Vagina (tissue), 2 donors: Measurements from ENCODE around the gene RIPK3. TPM values are rescaled to one million over a fixed set of nuclear protein-coding genes. Genes with fewer than 3 reads are reported as not detected.

ENCODE experiments used
- DNase-seq, 2 donors: peaks; one replicate each; pipeline ENCODE4 v3.0.0-alpha.2; 2017; ENCODE audit errors: extremely low spot score in 2 of 2
- H3K27ac ChIP-seq: fragments of 200-600 bp; sonication (generic); one replicate; pipeline ENCODE4 v1.5.1; 2019
- H3K27me3 ChIP-seq: fragments of 200-600 bp; sonication (generic); one replicate; pipeline ENCODE4 v1.5.1; 2019
- H3K36me3 ChIP-seq, 2 donors: fragments of 200-600 bp; sonication (generic); one replicate each; pipeline ENCODE4 v1.5.1; 2017 to 2019
- H3K4me1 ChIP-seq: fragments of 200-600 bp; sonication (generic); one replicate; pipeline ENCODE4 v1.5.1; 2019
- H3K4me3 ChIP-seq, 2 donors: fragments of 200-600 bp; sonication (generic); 1 replicate in 1 of 2; 2 replicates in 1 of 2; pipeline ENCODE4 v1.5.1; 2016 to 2019
- H3K9me3 ChIP-seq: fragments of 200-600 bp; sonication (generic); one replicate; pipeline ENCODE4 v1.5.1; 2019
- CTCF ChIP-seq, 3 experiments: fragments of 450-650 bp in 2 of 3; fragments of 200-600 bp in 1 of 3; sonication (generic) in 1 of 3; IDR thresholded peaks; one replicate each; pipeline ENCODE4 v1.5.1; 2017 to 2019; ENCODE audit warnings: antibody characterized with exemption in 3 of 3, mild to moderate bottlenecking in 2 of 3, moderate library complexity in 2 of 3
- POLR2A ChIP-seq, 2 donors: fragments of 450-650 bp; IDR thresholded peaks; one replicate each; pipeline ENCODE4 v1.6.1; 2017; ENCODE audit warnings: antibody characterized with exemption in 2 of 2, mild to moderate bottlenecking in 2 of 2, moderate library complexity in 2 of 2
- POLR2AphosphoS5 ChIP-seq, 2 donors: sonication (generic); formaldehyde crosslinking; IDR thresholded peaks; one replicate each; pipeline ENCODE4 v1.9.0; 2017; ENCODE audit warnings: antibody characterized with exemption in 2 of 2, mild to moderate bottlenecking in 2 of 2, low read depth in 1 of 2; ENCODE audit not compliant: insufficient read depth in 1 of 2
- intact Hi-C: fragments of 100-400 bp; cut with DNase I; formaldehyde crosslinking; loops from one replicate; pipeline ENCODE4 v1.15.1; 2023
- total RNA-seq: library from RNA; depleted of rRNA; stranded (reverse); fragments of >200 nt; gene quantifications from one replicate; pipeline ENCODE4 v1.2.3, GENCODE V29; 2016

Gene RIPK3
- total RNA-seq, 1 donor from 2014 or later: 10.1 TPM

- intact Hi-C loops: no loop called here
- no peak for TF ChIP-seq POLR2AphosphoS5 (IDR thresholded peaks at IDR 0.05; ENCODE audit: insufficient read depth in 1 of 2, low read depth in 1 of 2)
- TF ChIP-seq CTCF (IDR thresholded peaks at IDR 0.05): no peak
- no peak for TF ChIP-seq POLR2A (IDR thresholded peaks at IDR 0.05)
- no peaks in the 10 kb centered on the region for H3K4me1 ChIP-seq
- no peaks in the 10 kb centered on the region for H3K36me3 ChIP-seq
- no peak overlapping the region for H3K4me3 ChIP-seq
- no peaks in the 10 kb centered on the region for H3K27me3 ChIP-seq
- H3K27ac ChIP-seq: no peak overlapping the region
- DNase-seq: no peak
- no peaks in the 10 kb centered on the region for H3K9me3 ChIP-seq
Measured at GRCh38 chr14:24324024-24324423, 15.8 kb downstream of the RIPK3 start.

- H3K9me3 ChIP-seq: no peaks in the 10 kb centered on the region
- H3K27ac ChIP-seq: no peak overlapping the region
- no peak for DNase-seq
Measured at GRCh38 chr14:24323341-24323740, 16.4 kb downstream of the RIPK3 start.

GRCh38 chr14:24322672-24323071 lies 17.1 kb downstream of the RIPK3 start:
- H3K27ac ChIP-seq: no peak overlapping the region
- H3K36me3 ChIP-seq: no peaks in the 10 kb centered on the region
- H3K4me3 ChIP-seq: no peak overlapping the region
- TF ChIP-seq POLR2AphosphoS5 (IDR thresholded peaks at IDR 0.05; ENCODE audit: insufficient read depth in 1 of 2, low read depth in 1 of 2) (no peak), CTCF (IDR thresholded peaks at IDR 0.05) (no peak), POLR2A (IDR thresholded peaks at IDR 0.05) (no peak)
- no peak for DNase-seq
- no peaks in the 10 kb centered on the region for H3K27me3 ChIP-seq
- intact Hi-C loops: no loop called here
- H3K9me3 ChIP-seq: no peaks in the 10 kb centered on the region
- H3K4me1 ChIP-seq: no peaks in the 10 kb centered on the region

More at GRCh38 chr14:24323341-24323740, 16.4 kb downstream of the RIPK3 start:
- intact Hi-C loops: no loop called here
- no peaks in the 10 kb centered on the region for H3K36me3 ChIP-seq
- no peak overlapping the region for H3K4me3 ChIP-seq
- no peaks in the 10 kb centered on the region for H3K4me1 ChIP-seq
- no peaks in the 10 kb centered on the region for H3K27me3 ChIP-seq
- no peak for TF ChIP-seq CTCF (IDR thresholded peaks at IDR 0.05)
- TF ChIP-seq POLR2A (IDR thresholded peaks at IDR 0.05): no peak
- TF ChIP-seq POLR2AphosphoS5 (IDR thresholded peaks at IDR 0.05; ENCODE audit: insufficient read depth in 1 of 2, low read depth in 1 of 2): no peak

GRCh38 chr14:24321212-24321975 lies 18.4 kb downstream of the RIPK3 start:
- Histone ChIP-seq H3K4me3 (no peak overlapping the region), H3K9me3 (no peaks in the 10 kb centered on the region), H3K4me1 (peaks cover 7% of the 10 kb centered on the region), H3K27ac (no peak overlapping the region), H3K36me3 (no peaks in the 10 kb centered on the region), H3K27me3 (no peaks in the 10 kb centered on the region)
- no peak for DNase-seq
- no peak for TF ChIP-seq CTCF (IDR thresholded peaks at IDR 0.05)
- intact Hi-C loops: no loop called here

GRCh38 chr14:24317141-24317928 lies 22.5 kb downstream of the RIPK3 start:
- H3K27me3 ChIP-seq: no peaks in the 10 kb centered on the region
- TF ChIP-seq POLR2A (IDR thresholded peaks at IDR 0.05) (no peak), POLR2AphosphoS5 (IDR thresholded peaks at IDR 0.05; ENCODE audit: insufficient read depth in 1 of 2, low read depth in 1 of 2) (no peak), CTCF (IDR thresholded peaks at IDR 0.05) (no peak)
- intact Hi-C loops: no loop called here
- no peaks in the 10 kb centered on the region for H3K9me3 ChIP-seq
- H3K36me3 ChIP-seq: no peaks in the 10 kb centered on the region
- peak overlapping the region; percentile 87 for H3K27ac ChIP-seq
- H3K4me3 ChIP-seq: no peak overlapping the region
- no peak for DNase-seq
- H3K4me1 ChIP-seq: peaks cover 46% of the 10 kb centered on the region
